Body of pancreas (tissue), 4 donors: ENCODE results near the gene UGT2A1.

Experiments
- CTCF ChIP-seq, 7 experiments: fragments of 450-650 bp in 4 of 7; fragments of 200-600 bp in 3 of 7; sonication (generic) in 3 of 7; IDR thresholded peaks; one replicate each; pipeline ENCODE4 v1.5.1; 2016 to 2019; ENCODE audit warnings: antibody characterized with exemption in 7 of 7
- POLR2A ChIP-seq, 3 donors: fragments of 450-650 bp; IDR thresholded peaks; one replicate each; pipeline ENCODE4 v1.6.1; 2016; ENCODE audit warnings: antibody characterized with exemption in 3 of 3, mild to moderate bottlenecking in 2 of 3

DNA sequence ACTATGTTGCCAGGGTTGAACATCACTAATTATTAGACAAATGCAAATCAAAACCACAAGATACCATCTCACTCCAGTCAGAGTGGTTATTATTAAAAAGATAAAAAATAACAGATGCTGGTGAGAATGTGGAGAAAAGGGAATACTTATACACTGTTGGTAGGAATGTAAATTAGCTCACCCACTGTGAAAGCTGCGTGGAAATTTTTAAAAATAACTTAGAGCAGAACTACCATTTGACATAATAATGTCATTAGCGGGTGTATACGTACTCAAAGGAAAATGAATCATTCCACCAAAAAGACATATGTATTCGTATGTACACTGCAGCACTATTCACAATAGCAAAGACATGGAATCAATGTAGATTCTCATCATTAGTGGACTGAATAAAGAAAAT is 48.6 kb upstream of the UGT2A1 start:
- TF ChIP-seq CTCF (IDR thresholded peaks at IDR 0.05): no peak
- no peak for TF ChIP-seq POLR2A (IDR thresholded peaks at IDR 0.05)
